GM23338 (cell line): ENCODE data around the gene EDNRB. TPM values are rescaled to one million over a fixed set of nuclear protein-coding genes. Genes with fewer than 3 reads are reported as not detected.
A peak's percentile ranks its signal among the peaks of the same experiment; 100 is the strongest.

Experiments
- ATAC-seq: fragments of 200-7000 bp; cut with Tn5 transposase; 3 replicates; pipeline ENCODE4 v1.9.1; 2020
- DNase-seq: peaks from one replicate; pipeline ENCODE4 v3.0.0-alpha.2; 2015; ENCODE audit warnings: low spot score
- H2AFZ ChIP-seq: fragments of 200-600 bp; sonication (generic); 2 replicates; pipeline ENCODE4 v1.8.0; 2016; ENCODE audit warnings: antibody characterized with exemption, mild to moderate bottlenecking, moderate library complexity
- H3F3A ChIP-seq: fragments of 200-600 bp; sonication (generic); replicated peaks from 2 replicates; pipeline ENCODE4 v1.8.0; 2017; ENCODE audit warnings: antibody characterized with exemption, mixed run types, low read depth
- H3K27ac ChIP-seq: fragments of 200-600 bp; sonication (generic); 2 replicates; pipeline ENCODE4 v1.6.1; 2016; ENCODE audit warnings: low read depth
- H3K27me3 ChIP-seq: fragments of 200-600 bp; sonication (generic); 2 replicates; pipeline ENCODE4 v1.8.0; 2016; ENCODE audit warnings: mild to moderate bottlenecking, mixed run types, moderate library complexity; ENCODE audit not compliant: insufficient read depth
- H3K36me3 ChIP-seq: fragments of 200-600 bp; sonication (generic); 2 replicates; pipeline ENCODE4 v1.8.0; 2016; ENCODE audit warnings: mild to moderate bottlenecking; ENCODE audit not compliant: insufficient read depth
- H3K4me1 ChIP-seq: fragments of 200-600 bp; sonication (generic); 2 replicates; pipeline ENCODE4 v1.8.0; 2016; ENCODE audit warnings: mild to moderate bottlenecking, moderate library complexity; ENCODE audit not compliant: insufficient read depth
- H3K4me2 ChIP-seq: fragments of 200-600 bp; sonication (generic); 2 replicates; pipeline ENCODE4 v1.7.1; 2017; ENCODE audit warnings: mixed run types
- H3K4me3 ChIP-seq: fragments of 200-600 bp; sonication (generic); 2 replicates; pipeline ENCODE4 v1.6.1; 2016; ENCODE audit warnings: mixed run types
- H3K79me2 ChIP-seq: fragments of 200-600 bp; sonication (generic); replicated peaks from 2 replicates; pipeline ENCODE4 v1.8.0; 2017; ENCODE audit warnings: mild to moderate bottlenecking; ENCODE audit not compliant: insufficient read depth
- H3K9me2 ChIP-seq: fragments of 200-600 bp; sonication (generic); 2 replicates; pipeline ENCODE4 v1.8.0; 2017; ENCODE audit not compliant: insufficient read depth
- H4K20me1 ChIP-seq: fragments of 200-600 bp; sonication (generic); replicated peaks from 2 replicates; pipeline ENCODE4 v1.8.0; 2017; ENCODE audit warnings: mild to moderate bottlenecking; ENCODE audit not compliant: insufficient read depth
- H3K27ac Mint-ChIP-seq: 2 replicates; pipeline ENCODE4 v1.8.0; 2020; ENCODE audit warnings: inconsistent platforms, mild to moderate bottlenecking, moderate library complexity, mixed read lengths
- H3K27me3 Mint-ChIP-seq: 3 replicates; pipeline ENCODE4 v1.8.0; 2022; ENCODE audit warnings: low read depth, mild to moderate bottlenecking, moderate library complexity, mixed read lengths, inconsistent platforms; ENCODE audit not compliant: insufficient read depth, poor library complexity
- H3K36me3 Mint-ChIP-seq: 3 replicates; pipeline ENCODE4 v1.8.0; 2021; ENCODE audit warnings: low read depth, mild to moderate bottlenecking, inconsistent platforms, moderate library complexity, mixed read lengths
- H3K4me1 Mint-ChIP-seq: 3 replicates; pipeline ENCODE4 v1.8.0; 2020; ENCODE audit warnings: mild to moderate bottlenecking, inconsistent platforms, mixed read lengths
- H3K4me3 Mint-ChIP-seq: 3 replicates; pipeline ENCODE4 v1.8.0; 2021; ENCODE audit warnings: moderate library complexity, mild to moderate bottlenecking, inconsistent platforms, mixed read lengths
- H3K9me3 Mint-ChIP-seq: 3 replicates; pipeline ENCODE4 v1.8.0; 2020; ENCODE audit warnings: moderate library complexity, mild to moderate bottlenecking, inconsistent platforms, mixed read lengths
- CREB1 ChIP-seq: fragments of 250-450 bp; sonication (Bioruptor Pico); IDR thresholded peaks from 2 replicates; pipeline ENCODE4 v1.5.0; 2020; ENCODE audit warnings: low read depth, mild to moderate bottlenecking, moderate library complexity
- CTCF ChIP-seq, 2 experiments: fragments of 200-600 bp in 1 of 2; sonication (generic) in 1 of 2; conservative IDR thresholded peaks; 2 replicates each; pipeline versions ENCODE4 v1.5.1 to v1.6.1; 2016 to 2017; ENCODE audit warnings: antibody characterized with exemption in 2 of 2, low read depth in 2 of 2, mild to moderate bottlenecking in 2 of 2, moderate library complexity in 1 of 2
- ETS1 ChIP-seq: IDR thresholded peaks from 2 replicates; pipeline ENCODE4 v1.6.1; 2016; ENCODE audit warnings: antibody characterized with exemption
- EZH2phosphoT487 ChIP-seq: fragments of 200-600 bp; sonication (generic); IDR thresholded peaks from one replicate; pipeline ENCODE4 v1.8.1; 2018; ENCODE audit warnings: antibody characterized with exemption; ENCODE audit not compliant: unreplicated experiment
- JUNB ChIP-seq: IDR thresholded peaks from one replicate; pipeline ENCODE4 v1.6.1; 2016; ENCODE audit warnings: antibody characterized with exemption; ENCODE audit not compliant: unreplicated experiment
- NANOG ChIP-seq: IDR thresholded peaks from 2 replicates; pipeline ENCODE4 v1.6.1; 2016; ENCODE audit warnings: antibody characterized with exemption, borderline replicate concordance
- POLR2AphosphoS5 ChIP-seq: IDR thresholded peaks from 2 replicates; pipeline ENCODE4 v1.6.1; 2016; ENCODE audit warnings: antibody characterized with exemption, low read depth
- REST ChIP-seq: IDR thresholded peaks from one replicate; pipeline ENCODE4 v1.6.1; 2018; ENCODE audit warnings: antibody characterized with exemption; ENCODE audit not compliant: unreplicated experiment
- STAT1 ChIP-seq: IDR thresholded peaks from one replicate; pipeline ENCODE4 v1.6.1; 2016; ENCODE audit warnings: antibody characterized with exemption; ENCODE audit not compliant: unreplicated experiment
- ZNF331 ChIP-seq: fragments of 250-450 bp; sonication (Bioruptor Pico); IDR thresholded peaks from 2 replicates; pipeline ENCODE4 v1.5.0; 2020; ENCODE audit warnings: low read depth, mild to moderate bottlenecking, moderate library complexity
- ZNF462 ChIP-seq: fragments of 250-450 bp; sonication (Bioruptor Pico); IDR thresholded peaks from 2 replicates; pipeline ENCODE4 v1.5.0; 2020; ENCODE audit warnings: mild to moderate bottlenecking, moderate library complexity
- polyA plus RNA-seq: library from polyadenylated mRNA; unstranded; fragments of >200 nt; fragmentation: Nextera tagmentation; extraction: Ambion mirVana; gene quantifications from 2 replicates; pipeline ENCODE4 v1.2.1, GENCODE V29; 2016
- total RNA-seq: library from RNA; depleted of rRNA; stranded (reverse); fragments of >200 nt; shearing (Covaris generic); gene quantifications from 2 replicates; pipeline ENCODE4 v1.2.3, GENCODE V29; 2014

Gene EDNRB
- total and polyA plus RNA-seq, 2 experiments from 2014 or later: 27.9 to 28.9 TPM

GRCh38 chr13:77892491-77892890 is 26.1 kb downstream of the EDNRB start (continued):
- TF ChIP-seq REST (no peak), CREB1 (no peak), JUNB (no peak), EZH2phosphoT487 (no peak), CTCF (conservative IDR thresholded peaks at IDR 0.05; ENCODE audit: low read depth in 2 of 2) (no peak), POLR2AphosphoS5 (no peak)

GRCh38 chr13:77891486-77891885 is 27.1 kb downstream of the EDNRB start:
- Mint-ChIP-seq H3K27me3 (no peaks in the 10 kb centered on the region), H3K27ac (no peak overlapping the region; the same call in 1 of the 2 replicates), H3K9me3 (no peaks in the 10 kb centered on the region), H3K4me3 (no peak overlapping the region), H3K36me3 (no peaks in the 10 kb centered on the region; the same call in 2 of the 3 replicates), H3K4me1 (peaks cover 9% of the 10 kb centered on the region)
- peak overlapping the region; percentile 38; the same call in 1 of the 2 replicates for H2AFZ ChIP-seq
- no peak overlapping the region for H3K4me3 ChIP-seq
- no peaks in the 10 kb centered on the region for H3K27me3 ChIP-seq
- H3F3A ChIP-seq: no peaks in the 10 kb centered on the region
- ATAC-seq: no peak
- H3K4me2 ChIP-seq: no peak overlapping the region
- no peaks in the 10 kb centered on the region for H3K79me2 ChIP-seq
- peaks cover 6% of the 10 kb centered on the region; the same call in 1 of the 2 replicates for H3K4me1 ChIP-seq
- no peaks in the 10 kb centered on the region for H4K20me1 ChIP-seq
- H3K9me2 ChIP-seq: no peaks in the 10 kb centered on the region; the same call in none of the 2 replicates
- DNase-seq: no peak
- no peaks in the 10 kb centered on the region for H3K36me3 ChIP-seq
- no peak overlapping the region for H3K27ac ChIP-seq
- no peak for TF ChIP-seq POLR2AphosphoS5
- TF ChIP-seq EZH2phosphoT487: no peak
- TF ChIP-seq CREB1: no peak
- TF ChIP-seq STAT1: no peak
- TF ChIP-seq NANOG: no peak
- no peak for TF ChIP-seq JUNB
- TF ChIP-seq ZNF462 (CRISPR knock-in tag): no peak
- TF ChIP-seq ETS1: no peak
- TF ChIP-seq ZNF331 (CRISPR knock-in tag): no peak
